NCI-H526 (cell line): Measurements from ENCODE around the gene ZNF544.

Source experiments
- DNase-seq, 2 experiments: peaks; one replicate each; lab custom pipeline; 2025; lab: John Stamatoyannopoulos, UW

ZNF544 gene

DNA sequence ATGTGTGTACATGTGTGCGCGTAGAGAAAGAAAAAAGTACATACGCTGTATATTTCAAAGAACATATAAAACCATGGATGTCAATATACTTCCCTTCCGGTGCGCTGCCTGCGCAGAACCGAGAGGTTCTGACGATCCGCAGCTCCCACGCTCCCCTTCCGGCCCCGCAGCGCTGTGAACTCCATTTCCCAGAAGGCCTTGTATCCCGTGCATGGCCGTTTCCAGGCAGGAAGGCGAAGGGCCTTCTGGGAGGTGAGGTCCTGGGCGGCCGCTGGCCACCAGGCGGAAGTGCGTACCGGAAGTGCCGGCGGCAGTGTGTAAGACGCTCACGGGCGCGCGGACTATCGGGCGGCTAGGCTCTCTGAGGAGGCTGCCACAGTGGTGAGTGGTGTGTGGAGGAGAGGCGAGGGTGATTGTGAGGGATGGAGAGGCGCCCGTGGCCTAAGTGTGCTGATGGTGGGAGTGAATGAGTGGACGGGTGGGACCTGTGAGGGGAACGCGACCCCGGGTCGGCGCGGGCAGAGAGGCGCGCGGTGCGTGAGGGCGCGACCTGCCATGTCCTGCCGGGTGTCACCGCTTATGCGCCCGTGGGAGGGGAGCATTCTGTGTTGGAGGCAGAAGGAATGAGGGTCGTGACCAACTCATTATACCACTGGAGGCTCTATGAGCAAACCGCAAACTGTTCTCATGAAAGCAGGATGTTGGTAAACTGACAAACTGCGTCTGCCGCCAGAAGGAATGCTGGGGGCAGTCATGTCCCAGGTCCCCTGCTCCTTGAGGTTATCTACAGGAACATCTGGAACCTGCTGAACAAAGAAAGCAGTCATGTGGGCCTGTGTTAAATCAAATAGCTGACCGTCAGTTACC lies 76.6 kb downstream of the ZNF544 start, which contains the start of gene ERVK3-1:
Gene ERVK3-1 (plus strand): TSS at position 313 of the 867 bp plus-strand sequence. CDS start 6,792 bp downstream, outside the sequence.
- peak; percentile 95 to 98 for DNase-seq

DNA sequence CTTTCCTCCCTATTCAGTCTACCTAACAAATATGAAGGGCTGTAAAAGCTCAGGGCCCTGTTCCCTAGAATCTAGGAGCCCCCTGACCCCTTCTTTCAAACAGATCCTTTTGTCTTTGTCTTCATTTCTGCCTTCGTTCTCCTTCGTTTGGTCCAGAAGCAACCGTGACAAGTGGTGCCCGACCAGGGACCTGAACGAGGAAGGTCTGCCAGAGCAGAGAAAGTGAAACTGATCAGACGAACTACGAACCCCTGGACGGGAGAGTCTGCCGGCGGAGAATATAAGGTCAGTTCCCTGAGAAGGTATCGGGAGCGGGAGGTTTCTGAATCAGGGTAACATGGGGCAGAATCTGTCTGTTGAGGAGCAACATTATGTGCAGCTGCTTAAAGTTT lies 77.2 kb downstream of the ZNF544 start:
- DNase-seq, result no peak

DNA sequence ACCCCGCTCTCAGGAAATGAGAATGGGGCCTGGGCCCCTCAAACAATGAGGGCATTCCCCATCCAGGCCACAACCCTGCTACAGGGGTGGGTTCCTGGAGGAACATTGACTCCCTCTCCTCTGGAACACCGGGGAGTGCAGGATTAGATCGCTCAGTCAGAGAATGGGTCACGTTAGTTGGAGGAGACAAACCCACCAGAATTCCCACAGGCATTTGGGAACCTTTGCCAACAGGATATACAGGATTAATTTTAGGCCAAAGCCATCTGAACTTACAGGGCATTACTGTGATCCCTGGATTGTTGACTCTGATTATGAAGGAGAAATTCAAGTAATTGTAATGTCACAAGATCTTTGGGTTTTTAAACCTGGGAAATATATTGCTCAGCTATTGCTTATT lies 79.0 kb downstream of the ZNF544 start:
- DNase-seq, result no peak

DNA sequence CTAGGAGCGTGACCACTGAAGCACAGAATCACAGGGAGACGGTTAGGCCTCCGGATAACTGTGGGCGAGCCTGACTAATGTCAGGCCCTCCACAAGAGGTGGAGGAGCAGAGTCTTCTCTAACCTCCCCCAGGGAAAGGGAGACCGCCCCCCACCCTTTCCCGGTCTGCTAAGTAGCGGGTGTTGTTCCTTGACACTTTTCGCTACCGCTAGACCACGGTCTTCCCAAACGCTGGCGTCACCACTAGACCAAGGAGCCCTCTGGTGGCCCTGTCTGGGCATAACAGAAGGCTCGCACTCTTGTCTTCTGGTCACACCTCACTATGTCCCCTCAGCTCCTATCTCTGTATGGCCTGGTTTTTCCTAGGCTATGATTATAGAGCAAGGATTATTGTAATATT lies 82.0 kb downstream of the ZNF544 start:
- DNase-seq, result peak in 1 of 2 experiments; percentile 7

DNA sequence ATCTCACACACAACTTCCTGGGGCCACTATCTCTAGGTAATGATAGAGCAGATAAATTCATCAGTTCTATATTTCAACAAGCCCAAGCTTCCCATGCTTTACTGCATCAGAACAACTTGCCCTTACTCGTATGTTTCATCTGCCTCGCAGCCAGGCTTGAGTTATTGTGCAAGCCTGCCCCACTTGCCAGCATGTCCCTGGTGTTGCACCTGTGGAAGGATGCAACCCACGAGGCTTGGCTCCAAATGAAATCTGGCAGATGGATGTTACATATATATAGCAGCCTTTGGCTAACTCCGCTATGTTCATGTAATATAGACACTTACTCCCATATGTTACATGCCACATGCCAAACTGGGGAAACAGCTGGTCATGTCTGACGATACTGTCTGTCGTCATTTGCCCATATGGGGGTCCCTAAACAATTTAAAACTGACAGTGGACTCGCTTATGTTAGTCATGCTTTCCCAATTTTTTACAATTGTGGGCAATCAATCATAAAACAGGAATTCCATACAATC lies 82.7 kb downstream of the ZNF544 start:
- no peak for DNase-seq
